Panc1 (cell line): ENCODE measurements around the gene HNF4A. TPM values are rescaled to one million over a fixed set of nuclear protein-coding genes. Genes with fewer than 3 reads are reported as not detected.

ENCODE experiments used
- ATAC-seq: fragments of 200-7000 bp; cut with Tn5 transposase; 2 replicates; pipeline ENCODE4 v1.9.1; 2020; ENCODE audit warnings: mild to moderate bottlenecking, moderate library complexity
- BruUV-seq: library from RNA; stranded (reverse); fragments of 400-500 nt; replicated peaks from 2 replicates; lab custom pipeline; 2021; lab: Mats Ljungman, UMichigan
- CTCF ChIA-PET: fragments of 300-600 bp; sonication (Branson Sonifier 250); formaldehyde crosslinking; loops from one replicate; lab custom pipeline; 2022; ENCODE audit warnings: antibody characterized with exemption; lab: Charles Lee
- POLR2A ChIA-PET: fragments of 300-600 bp; sonication (Branson Sonifier 250); formaldehyde crosslinking; loops from one replicate; lab custom pipeline; 2022; ENCODE audit warnings: antibody characterized with exemption; lab: Charles Lee
- DNase-seq: peaks from one replicate; pipeline ENCODE4 v3.0.0-alpha.2; 2010; ENCODE audit warnings: low read depth, low spot score
- H3K27ac ChIP-seq: 2 replicates; pipeline ENCODE4 v1.5.1; 2011; ENCODE audit warnings: mild to moderate bottlenecking, low read length, inconsistent platforms
- H3K27me3 ChIP-seq: fragments of 200-500 bp; sonication (Bioruptor generic); 2 replicates; pipeline ENCODE4 v1.6.0; 2014; ENCODE audit warnings: low read length, inconsistent platforms; ENCODE audit not compliant: control insufficient read depth, insufficient read depth
- H3K36me3 ChIP-seq: fragments of 200-500 bp; sonication (Bioruptor generic); 2 replicates; pipeline ENCODE4 v1.5.1; 2014; ENCODE audit warnings: inconsistent platforms, mild to moderate bottlenecking, low read length, moderate library complexity; ENCODE audit not compliant: control insufficient read depth, insufficient read depth
- H3K4me1 ChIP-seq: 2 replicates; pipeline ENCODE4 v1.5.1; 2011; ENCODE audit warnings: inconsistent platforms, mild to moderate bottlenecking, low read length, moderate library complexity; ENCODE audit not compliant: control insufficient read depth, insufficient read depth
- H3K4me3 ChIP-seq, 2 experiments: 2 replicates each; pipeline ENCODE4 v1.5.1; 2011 to 2012; ENCODE audit warnings: low read depth in 2 of 2, low read length in 2 of 2, mild to moderate bottlenecking in 2 of 2, inconsistent platforms in 1 of 2, moderate library complexity in 1 of 2
- H3K9me3 ChIP-seq: fragments of 200-500 bp; sonication (Bioruptor generic); 2 replicates; pipeline ENCODE4 v1.5.1; 2014; ENCODE audit warnings: low read depth, mild to moderate bottlenecking, inconsistent platforms, low read length, moderate library complexity; ENCODE audit not compliant: control insufficient read depth, insufficient read depth
- POLR2AphosphoS5 ChIP-seq: IDR thresholded peaks from 2 replicates; pipeline ENCODE4 v1.6.1; 2012; ENCODE audit warnings: mild to moderate bottlenecking, low read depth, low read length, moderate library complexity
- SIN3A ChIP-seq: IDR thresholded peaks from 2 replicates; pipeline ENCODE4 v1.6.1; 2012; ENCODE audit warnings: low read depth, mild to moderate bottlenecking, low read length, moderate library complexity, borderline replicate concordance; ENCODE audit not compliant: insufficient read depth
- TCF7L2 ChIP-seq: IDR thresholded peaks from 2 replicates; pipeline ENCODE4 v1.6.1; 2011; ENCODE audit warnings: mild to moderate bottlenecking, low read depth, low read length, inconsistent platforms
- in situ Hi-C: cut with HindIII; loops from 2 replicates; pipeline ENCODE4 v1.10.0; 2016; ENCODE audit warnings: low sequenced_read_pairs, low pct_unique_long_range_greater_than_20kb
- intact Hi-C: fragments of 100-400 bp; cut with micrococcal nuclease; formaldehyde crosslinking; loops from one replicate; pipeline ENCODE4 v1.10.0; 2022; ENCODE audit not compliant: unreplicated experiment
- total RNA-seq: library from RNA; stranded (reverse); gene quantifications from one replicate; pipeline ENCODE4 v1.2.1, GENCODE V29; 2021; ENCODE audit not compliant: unreplicated experiment
- TF ChIP-seq, protein P1 (sequence below), 2 experiments: IDR thresholded peaks; 2 replicates each; pipeline ENCODE4 v1.6.1; 2011 to 2012; ENCODE audit warnings: low read depth in 2 of 2, control low read depth in 1 of 2, low read length in 1 of 2, mild to moderate bottlenecking in 1 of 2, moderate library complexity in 1 of 2; ENCODE audit not compliant: insufficient read depth in 1 of 2
- TF ChIP-seq, protein P2 (sequence below): fragments of 450-650 bp; IDR thresholded peaks from 2 replicates; pipeline ENCODE4 v1.5.1; 2017; ENCODE audit warnings: mild to moderate bottlenecking

The HNF4A gene
- total RNA-seq, 1 experiment from 2014 or later: 0.28 TPM

DNA sequence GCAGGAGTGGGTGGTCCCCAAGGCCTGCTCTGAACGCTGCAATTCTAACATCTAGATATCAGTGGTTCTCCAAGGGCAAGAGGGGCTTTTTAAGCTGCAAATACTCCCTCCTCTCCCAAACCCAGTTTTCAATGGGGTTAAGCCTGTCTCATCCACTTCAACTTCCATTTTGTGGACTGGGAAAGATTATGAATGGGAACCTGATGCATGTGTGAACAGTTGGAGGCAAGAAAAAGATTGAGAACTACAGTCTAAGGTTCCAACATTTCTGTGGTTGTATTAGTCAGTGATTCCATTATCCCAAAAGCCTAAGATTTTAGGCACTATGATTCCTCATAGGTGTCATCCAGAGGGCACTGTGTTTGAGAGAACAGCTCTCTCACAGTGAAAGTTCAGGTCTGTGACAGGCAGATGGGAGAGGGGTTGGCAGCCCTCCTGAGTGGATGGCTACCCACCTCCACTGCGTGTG, 53.7 kb downstream of the HNF4A start:
- intact Hi-C loops: no loop called here
- BruUV-seq: no TSS peak
- no peaks in the 10 kb centered on the region for H3K27me3 ChIP-seq

DNA sequence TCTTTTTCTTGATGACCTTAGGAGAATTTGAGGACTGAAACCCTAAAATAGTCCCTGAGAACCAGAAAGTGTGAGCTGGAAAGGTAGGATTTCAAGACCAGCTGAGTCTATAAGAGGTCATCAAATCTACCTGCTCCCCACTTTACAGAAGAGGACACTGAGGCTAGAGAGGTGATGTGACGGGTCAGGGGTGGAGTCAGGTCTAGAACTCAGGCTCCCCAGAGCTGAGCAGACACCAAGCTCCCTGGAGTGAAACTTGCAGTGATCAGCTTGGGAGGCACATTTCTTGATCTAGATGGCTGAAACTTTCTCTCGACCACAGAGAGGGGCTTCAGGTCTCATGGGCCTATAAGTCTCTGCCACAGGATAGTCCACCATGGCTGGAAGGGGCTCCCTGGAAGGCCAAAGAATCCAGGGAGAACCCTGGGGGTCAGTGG, 55.1 kb downstream of the HNF4A start:
- ATAC-seq (no peak), DNase-seq (no peak)
- Histone ChIP-seq H3K4me3 (no peak overlapping the region), H3K36me3 (no peaks in the 10 kb centered on the region), H3K27me3 (peaks cover 3% of the 10 kb centered on the region; the same call in 1 of the 2 replicates), H3K4me1 (no peaks in the 10 kb centered on the region), H3K9me3 (no peaks in the 10 kb centered on the region), H3K27ac (no peak overlapping the region)
- CTCF ChIA-PET: no interaction called here
- no TSS peak for BruUV-seq
- TF ChIP-seq, protein P1, sequence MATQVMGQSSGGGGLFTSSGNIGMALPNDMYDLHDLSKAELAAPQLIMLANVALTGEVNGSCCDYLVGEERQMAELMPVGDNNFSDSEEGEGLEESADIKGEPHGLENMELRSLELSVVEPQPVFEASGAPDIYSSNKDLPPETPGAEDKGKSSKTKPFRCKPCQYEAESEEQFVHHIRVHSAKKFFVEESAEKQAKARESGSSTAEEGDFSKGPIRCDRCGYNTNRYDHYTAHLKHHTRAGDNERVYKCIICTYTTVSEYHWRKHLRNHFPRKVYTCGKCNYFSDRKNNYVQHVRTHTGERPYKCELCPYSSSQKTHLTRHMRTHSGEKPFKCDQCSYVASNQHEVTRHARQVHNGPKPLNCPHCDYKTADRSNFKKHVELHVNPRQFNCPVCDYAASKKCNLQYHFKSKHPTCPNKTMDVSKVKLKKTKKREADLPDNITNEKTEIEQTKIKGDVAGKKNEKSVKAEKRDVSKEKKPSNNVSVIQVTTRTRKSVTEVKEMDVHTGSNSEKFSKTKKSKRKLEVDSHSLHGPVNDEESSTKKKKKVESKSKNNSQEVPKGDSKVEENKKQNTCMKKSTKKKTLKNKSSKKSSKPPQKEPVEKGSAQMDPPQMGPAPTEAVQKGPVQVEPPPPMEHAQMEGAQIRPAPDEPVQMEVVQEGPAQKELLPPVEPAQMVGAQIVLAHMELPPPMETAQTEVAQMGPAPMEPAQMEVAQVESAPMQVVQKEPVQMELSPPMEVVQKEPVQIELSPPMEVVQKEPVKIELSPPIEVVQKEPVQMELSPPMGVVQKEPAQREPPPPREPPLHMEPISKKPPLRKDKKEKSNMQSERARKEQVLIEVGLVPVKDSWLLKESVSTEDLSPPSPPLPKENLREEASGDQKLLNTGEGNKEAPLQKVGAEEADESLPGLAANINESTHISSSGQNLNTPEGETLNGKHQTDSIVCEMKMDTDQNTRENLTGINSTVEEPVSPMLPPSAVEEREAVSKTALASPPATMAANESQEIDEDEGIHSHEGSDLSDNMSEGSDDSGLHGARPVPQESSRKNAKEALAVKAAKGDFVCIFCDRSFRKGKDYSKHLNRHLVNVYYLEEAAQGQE (IDR thresholded peaks at IDR 0.05; ENCODE audit: insufficient read depth in 1 of 2, low read depth in 2 of 2, low read length in 1 of 2): no peak
- TF ChIP-seq TCF7L2 (no peak), SIN3A (no peak), POLR2AphosphoS5 (no peak)
- TF ChIP-seq, protein P2, sequence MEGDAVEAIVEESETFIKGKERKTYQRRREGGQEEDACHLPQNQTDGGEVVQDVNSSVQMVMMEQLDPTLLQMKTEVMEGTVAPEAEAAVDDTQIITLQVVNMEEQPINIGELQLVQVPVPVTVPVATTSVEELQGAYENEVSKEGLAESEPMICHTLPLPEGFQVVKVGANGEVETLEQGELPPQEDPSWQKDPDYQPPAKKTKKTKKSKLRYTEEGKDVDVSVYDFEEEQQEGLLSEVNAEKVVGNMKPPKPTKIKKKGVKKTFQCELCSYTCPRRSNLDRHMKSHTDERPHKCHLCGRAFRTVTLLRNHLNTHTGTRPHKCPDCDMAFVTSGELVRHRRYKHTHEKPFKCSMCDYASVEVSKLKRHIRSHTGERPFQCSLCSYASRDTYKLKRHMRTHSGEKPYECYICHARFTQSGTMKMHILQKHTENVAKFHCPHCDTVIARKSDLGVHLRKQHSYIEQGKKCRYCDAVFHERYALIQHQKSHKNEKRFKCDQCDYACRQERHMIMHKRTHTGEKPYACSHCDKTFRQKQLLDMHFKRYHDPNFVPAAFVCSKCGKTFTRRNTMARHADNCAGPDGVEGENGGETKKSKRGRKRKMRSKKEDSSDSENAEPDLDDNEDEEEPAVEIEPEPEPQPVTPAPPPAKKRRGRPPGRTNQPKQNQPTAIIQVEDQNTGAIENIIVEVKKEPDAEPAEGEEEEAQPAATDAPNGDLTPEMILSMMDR: no peak
- POLR2A ChIA-PET: no interaction called here
- in situ Hi-C loops (no loop called here), intact Hi-C loops (no loop called here)

More for the DNA sequence above, 53.7 kb downstream of the HNF4A start:
- TF ChIP-seq, protein P2: no peak
- TF ChIP-seq TCF7L2 (no peak), POLR2AphosphoS5 (no peak)
- TF ChIP-seq, protein P1 (IDR thresholded peaks at IDR 0.05; ENCODE audit: insufficient read depth in 1 of 2, low read depth in 2 of 2, low read length in 1 of 2): no peak
- ATAC-seq (no peak), DNase-seq (no peak)
- Histone ChIP-seq H3K36me3 (no peaks in the 10 kb centered on the region), H3K27ac (no peak overlapping the region), H3K4me3 (no peak overlapping the region), H3K9me3 (no peaks in the 10 kb centered on the region), H3K4me1 (no peaks in the 10 kb centered on the region)
- in situ Hi-C loops: no loop called here
- CTCF ChIA-PET: no interaction called here
- POLR2A ChIA-PET: interaction anchor here (0.6 kb wide), 1 partner anchor 84 kb away, joined by 3 read pairs; no protein-coding TSS in a partner anchor
